CD14-positive monocyte (primary cell): Measurements from ENCODE around the gene ARFGAP3. TPM values are rescaled to one million over a fixed set of nuclear protein-coding genes. Genes with fewer than 3 reads are reported as not detected.

ENCODE experiments used
- DNase-seq, 3 donors: peaks; one replicate each; pipeline ENCODE4 v3.0.0-alpha.2; 2011 to 2022
- H2AFZ ChIP-seq: 2 replicates; pipeline ENCODE4 v1.6.0; 2012; ENCODE audit warnings: mild to moderate bottlenecking, low read depth, low read length, inconsistent platforms; ENCODE audit not compliant: insufficient read depth, poor library complexity, severe bottlenecking
- H3K27ac ChIP-seq, 2 donors: 1 replicate in 1 of 2; 2 replicates in 1 of 2; pipeline ENCODE4 v1.5.1; 2012 to 2013; ENCODE audit warnings: low read length in 2 of 2, control low read depth in 1 of 2, inconsistent platforms in 1 of 2, low read depth in 1 of 2, mild to moderate bottlenecking in 1 of 2
- H3K27me3 ChIP-seq, 2 donors: one replicate each; pipeline versions ENCODE4 v1.6.0 to v1.6.1; 2011 to 2013; ENCODE audit warnings: low read length in 2 of 2; ENCODE audit not compliant: control insufficient read depth in 2 of 2, insufficient read depth in 2 of 2
- H3K36me3 ChIP-seq, 2 donors: replicated peaks in 1 of 2; 1 replicate in 1 of 2; 2 replicates in 1 of 2; pipeline versions ENCODE4 v1.5.1 to v1.6.1; 2012 to 2013; ENCODE audit warnings: low read length in 2 of 2, control low read depth in 1 of 2, inconsistent platforms in 1 of 2, mild to moderate bottlenecking in 1 of 2; ENCODE audit not compliant: insufficient read depth in 2 of 2, control insufficient read depth in 1 of 2
- H3K4me1 ChIP-seq, 2 donors: 1 replicate in 1 of 2; 2 replicates in 1 of 2; pipeline versions ENCODE4 v1.5.1 to v1.6.1; 2012 to 2013; ENCODE audit warnings: low read length in 2 of 2, control low read depth in 1 of 2, inconsistent platforms in 1 of 2, mild to moderate bottlenecking in 1 of 2, moderate library complexity in 1 of 2; ENCODE audit not compliant: insufficient read depth in 2 of 2, control insufficient read depth in 1 of 2
- H3K4me2 ChIP-seq: replicated peaks from 2 replicates; pipeline ENCODE3; 2012; ENCODE audit warnings: low read length, moderate library complexity, mild to moderate bottlenecking; ENCODE audit not compliant: poor library complexity, severe bottlenecking; ENCODE audit errors: extremely low read depth
- H3K4me3 ChIP-seq, 3 experiments: fragments of 200-600 bp in 1 of 3; sonication (generic) in 1 of 3; replicated peaks in 1 of 3; 1 replicate in 2 of 3; 2 replicates in 1 of 3; pipeline ENCODE4 v1.5.1; 2011 to 2013; ENCODE audit warnings: low read length in 3 of 3, mild to moderate bottlenecking in 3 of 3, control low read depth in 2 of 3, low read depth in 2 of 3, inconsistent platforms in 1 of 3, moderate library complexity in 1 of 3
- H3K79me2 ChIP-seq: 2 replicates; pipeline ENCODE4 v1.6.0; 2012; ENCODE audit warnings: mild to moderate bottlenecking, control low read depth, inconsistent platforms, low read length, moderate library complexity; ENCODE audit not compliant: insufficient read depth
- H3K9ac ChIP-seq: 2 replicates; pipeline ENCODE4 v1.6.0; 2017; ENCODE audit warnings: low read length, mild to moderate bottlenecking; ENCODE audit not compliant: insufficient read depth, poor library complexity, severe bottlenecking
- H3K9me3 ChIP-seq, 2 donors: replicated peaks in 1 of 2; 1 replicate in 1 of 2; 2 replicates in 1 of 2; pipeline versions ENCODE4 v1.5.1 to v1.6.1; 2012 to 2013; ENCODE audit warnings: low read length in 2 of 2, control low read depth in 1 of 2; ENCODE audit not compliant: control insufficient read depth in 1 of 2, insufficient read depth in 1 of 2
- H4K20me1 ChIP-seq: 2 replicates; pipeline ENCODE4 v1.6.0; 2012; ENCODE audit warnings: mild to moderate bottlenecking, low read length, control low read depth, moderate library complexity; ENCODE audit not compliant: insufficient read depth
- H3K27ac Mint-ChIP-seq, 7 donors: one replicate each; pipeline ENCODE4 v1.8.0; 2020; ENCODE audit warnings: mild to moderate bottlenecking in 7 of 7, mixed read lengths in 7 of 7, moderate library complexity in 6 of 7, inconsistent platforms in 2 of 7
- H3K27me3 Mint-ChIP-seq, 3 donors: one replicate each; pipeline ENCODE4 v1.8.0; 2021 to 2022; ENCODE audit warnings: low read depth in 3 of 3, mild to moderate bottlenecking in 3 of 3, mixed read lengths in 3 of 3, moderate library complexity in 3 of 3, inconsistent platforms in 1 of 3
- H3K36me3 Mint-ChIP-seq, 2 donors: one replicate each; pipeline ENCODE4 v1.8.0; 2020; ENCODE audit warnings: mixed read lengths in 2 of 2, inconsistent platforms in 1 of 2, mild to moderate bottlenecking in 1 of 2
- H3K4me1 Mint-ChIP-seq: one replicate; pipeline ENCODE4 v1.8.0; 2020; ENCODE audit warnings: mild to moderate bottlenecking, mixed read lengths
- H3K4me3 Mint-ChIP-seq, 2 donors: one replicate each; pipeline ENCODE4 v1.8.0; 2020; ENCODE audit warnings: mild to moderate bottlenecking in 2 of 2, mixed read lengths in 2 of 2, moderate library complexity in 1 of 2
- H3K9me3 Mint-ChIP-seq, 7 donors: one replicate each; pipeline ENCODE4 v1.8.0; 2020 to 2022; ENCODE audit warnings: mixed read lengths in 7 of 7, mild to moderate bottlenecking in 6 of 7, moderate library complexity in 6 of 7, inconsistent platforms in 2 of 7
- WGBS: methylation state at CpG from one replicate; pipeline ENCODE4 v1.1.5; 2013; ENCODE audit warnings: missing lambda C conversion rate; ENCODE audit not compliant: insufficient coverage; 5-methylcytosine and 5-hydroxymethylcytosine counted together
- intact Hi-C, 2 donors: fragments of 100-400 bp; cut with micrococcal nuclease; formaldehyde crosslinking; loops; one replicate each; pipeline versions ENCODE4 v1.15.0 to v1.15.1; 2023
- polyA plus RNA-seq, 3 donors: library from polyadenylated mRNA; depleted of rRNA in 1 of 3; unstranded in 2 of 3; stranded (reverse) in 1 of 3; fragments of 300-500 nt in 2 of 3; fragments of >200 nt in 1 of 3; fragmentation: Illumina TruSeq in 2 of 3; gene quantifications; 1 replicate in 2 of 3; 2 replicates in 1 of 3; pipeline ENCODE4 v1.2.3, GENCODE V29; 2012 to 2021
- TF ChIP-seq, protein P1 (sequence below): fragments of 200-600 bp; IDR thresholded peaks from one replicate; pipeline ENCODE4 v1.8.0; 2022; ENCODE audit warnings: antibody characterized with exemption, mild to moderate bottlenecking

The ARFGAP3 gene
- polyA plus RNA-seq, 3 donors: 22.3 to 38.7 (median 34.8) TPM

- peak overlapping the region in 1 of 3 experiments; percentile 56 for H3K4me3 ChIP-seq
- H3K4me2 ChIP-seq: peak overlapping the region; percentile 52
- DNase-seq: peak; percentile 76 to 79 (median 78)
- no peaks in the 10 kb centered on the region for H4K20me1 ChIP-seq
- Mint-ChIP-seq H3K4me1 (peaks cover 79% of the 10 kb centered on the region), H3K36me3 (peaks cover 16 to 38% of the 10 kb centered on the region in 2 donors), H3K4me3 (peak overlapping the region in 1 of 2 donors; percentile 79), H3K27ac (peak overlapping the region; percentile 96 to 99 (median 98)), H3K27me3 (peaks cover 0 to 2% (median 0%) of the 10 kb centered on the region in 3 donors), H3K9me3 (peaks cover 0 to 1% (median 0%) of the 10 kb centered on the region in 7 donors)
- H3K27ac ChIP-seq: peak overlapping the region; percentile 94
- H3K27me3 ChIP-seq: no peaks in the 10 kb centered on the region
- TF ChIP-seq, protein P1, sequence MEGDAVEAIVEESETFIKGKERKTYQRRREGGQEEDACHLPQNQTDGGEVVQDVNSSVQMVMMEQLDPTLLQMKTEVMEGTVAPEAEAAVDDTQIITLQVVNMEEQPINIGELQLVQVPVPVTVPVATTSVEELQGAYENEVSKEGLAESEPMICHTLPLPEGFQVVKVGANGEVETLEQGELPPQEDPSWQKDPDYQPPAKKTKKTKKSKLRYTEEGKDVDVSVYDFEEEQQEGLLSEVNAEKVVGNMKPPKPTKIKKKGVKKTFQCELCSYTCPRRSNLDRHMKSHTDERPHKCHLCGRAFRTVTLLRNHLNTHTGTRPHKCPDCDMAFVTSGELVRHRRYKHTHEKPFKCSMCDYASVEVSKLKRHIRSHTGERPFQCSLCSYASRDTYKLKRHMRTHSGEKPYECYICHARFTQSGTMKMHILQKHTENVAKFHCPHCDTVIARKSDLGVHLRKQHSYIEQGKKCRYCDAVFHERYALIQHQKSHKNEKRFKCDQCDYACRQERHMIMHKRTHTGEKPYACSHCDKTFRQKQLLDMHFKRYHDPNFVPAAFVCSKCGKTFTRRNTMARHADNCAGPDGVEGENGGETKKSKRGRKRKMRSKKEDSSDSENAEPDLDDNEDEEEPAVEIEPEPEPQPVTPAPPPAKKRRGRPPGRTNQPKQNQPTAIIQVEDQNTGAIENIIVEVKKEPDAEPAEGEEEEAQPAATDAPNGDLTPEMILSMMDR: no peak
- H3K36me3 ChIP-seq: peaks cover 0 to 16% of the 10 kb centered on the region in 2 donors
- H3K4me1 ChIP-seq: peaks cover 77 to 80% of the 10 kb centered on the region in 2 donors
- no peaks in the 10 kb centered on the region for H3K9me3 ChIP-seq
- intact Hi-C loops: loop anchor here in 1 of 2 donors (5.0 kb wide), 1 partner anchor 37 kb away; no protein-coding TSS in a partner anchor
- H3K79me2 ChIP-seq: peaks cover 63% of the 10 kb centered on the region
- H3K9ac ChIP-seq: peak overlapping the region; percentile 44
- WGBS: no CpG with 5 or more reads among the region's 7 CpGs
- peak overlapping the region; percentile 46 for H2AFZ ChIP-seq
Measured at GRCh38 chr22:42895087-42895486, 38.0 kb upstream of the ARFGAP3 start.

DNA sequence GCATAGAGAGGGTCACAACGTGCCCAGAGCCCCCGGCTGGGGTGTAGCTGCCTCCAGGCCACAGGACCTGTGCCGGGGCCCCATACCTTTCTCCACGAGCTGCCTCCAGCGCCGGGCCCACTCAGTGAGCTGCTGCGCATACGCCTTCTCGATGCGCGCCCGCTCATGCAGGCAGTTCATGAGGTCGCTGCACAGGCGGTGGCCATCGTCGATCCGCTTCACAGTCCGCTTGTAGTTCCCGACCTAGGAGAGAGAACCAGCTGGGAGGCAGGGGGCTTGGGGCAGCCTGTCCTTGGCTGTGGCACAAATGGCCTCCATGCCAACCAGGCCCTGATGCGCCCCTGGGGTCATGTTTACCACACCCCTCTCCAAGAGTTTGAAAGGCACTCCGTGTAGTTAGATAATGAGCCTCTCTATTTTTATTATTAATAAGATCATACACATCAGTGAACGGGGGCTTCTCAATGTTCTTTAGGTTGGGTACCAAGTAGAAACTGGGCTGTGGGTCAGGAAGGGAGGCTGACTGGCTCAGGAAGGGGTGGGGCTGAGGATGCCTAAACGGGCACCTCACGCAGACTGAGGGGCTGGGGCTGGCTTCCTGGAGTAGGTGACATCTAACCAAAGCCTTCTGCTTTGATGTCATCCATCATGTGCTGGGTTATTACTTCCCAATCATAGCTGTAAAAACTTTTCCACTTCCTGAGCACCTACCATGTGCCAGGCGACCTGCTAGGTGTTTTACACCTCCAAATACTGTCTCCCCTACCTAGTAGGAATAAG is 36.5 kb upstream of the ARFGAP3 start:
- H3K27me3 ChIP-seq: no peaks in the 10 kb centered on the region
- H3K36me3 ChIP-seq: peaks cover 1 to 10% of the 10 kb centered on the region in 2 donors
- H3K9ac ChIP-seq: peak overlapping the region; percentile 41
- Mint-ChIP-seq H3K27me3 (peaks cover 0 to 2% (median 0%) of the 10 kb centered on the region in 3 donors), H3K9me3 (peaks cover 0 to 1% (median 0%) of the 10 kb centered on the region in 7 donors), H3K27ac (peak overlapping the region; percentile 96 to 99 (median 98)), H3K36me3 (peaks cover 8 to 28% of the 10 kb centered on the region in 2 donors), H3K4me3 (no peak overlapping the region), H3K4me1 (peaks cover 92% of the 10 kb centered on the region)
- no peak overlapping the region for H2AFZ ChIP-seq
- peaks cover 49% of the 10 kb centered on the region for H3K79me2 ChIP-seq
- H3K4me1 ChIP-seq: peaks cover 93 to 95% of the 10 kb centered on the region in 2 donors
- peak overlapping the region; percentile 94 for H3K27ac ChIP-seq
- peaks cover 5% of the 10 kb centered on the region for H4K20me1 ChIP-seq
- 89% methylated on average over 16 of the region's 25 CpGs for WGBS
- peak overlapping the region; percentile 33 for H3K4me2 ChIP-seq
- intact Hi-C loops: loop anchor here in 1 of 2 donors (5.0 kb wide), 1 partner anchor 84 kb away; no protein-coding TSS in a partner anchor
- H3K9me3 ChIP-seq: no peaks in the 10 kb centered on the region
- DNase-seq: no peak
- peak overlapping the region in 1 of 3 experiments; percentile 34 for H3K4me3 ChIP-seq
- TF ChIP-seq, protein P1: no peak
